IPS-NIHi7 (cell line): Measurements from ENCODE around the gene KANSL2.
"Not testable (repeated sequence)": the region's sequence is repeated elsewhere in the genome, so short reads cannot be mapped to it uniquely, and the experiment has no call there.

Experiments used
- DNase-seq: peaks from one replicate; pipeline ENCODE4 v3.0.0; 2012; ENCODE audit warnings: mixed read lengths; ENCODE audit errors: extremely low spot score

KANSL2 gene

GRCh38 chr12:48683534-48683933 is 1.5 kb upstream of the KANSL2 start:
- no peak for DNase-seq

GRCh38 chr12:48682927-48683326 is 889 bp upstream of the KANSL2 start:
- DNase-seq, result no peak

DNA sequence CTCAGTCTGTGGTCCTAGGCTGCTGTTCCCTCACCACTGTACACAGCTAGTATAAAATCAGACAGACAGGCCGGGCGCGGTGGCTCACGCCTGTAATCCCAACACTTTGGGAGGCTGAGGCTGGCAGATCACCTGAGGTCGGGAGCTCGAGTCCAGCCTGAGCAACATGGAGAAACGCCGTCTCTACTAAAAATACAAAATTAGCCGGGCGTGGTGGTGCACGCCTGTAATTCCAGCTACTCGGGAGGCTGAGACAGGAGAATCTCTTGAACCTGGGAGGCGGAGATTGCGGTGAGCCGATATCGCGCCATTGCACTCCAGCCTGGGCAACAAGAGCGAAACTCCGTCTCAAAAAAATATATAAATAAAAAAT is 481 bp upstream of the KANSL2 start:
- not testable (repeated sequence) for DNase-seq

DNA sequence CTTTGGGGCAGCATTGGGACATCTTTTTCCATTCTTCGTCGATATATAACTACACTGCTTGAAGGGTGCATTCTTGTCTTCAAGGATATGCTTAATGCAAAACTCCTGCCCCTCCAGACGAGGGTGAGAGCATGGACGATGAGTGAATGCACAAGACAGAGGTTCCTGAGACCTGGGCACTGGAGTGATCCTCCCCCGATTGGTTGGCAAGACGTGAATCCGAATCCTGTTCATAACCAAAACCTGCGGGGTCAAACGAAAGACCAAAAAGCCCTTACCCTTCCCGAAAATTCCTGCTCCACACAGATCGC is 684 bp downstream of the KANSL2 start:
- DNase-seq, result peak; percentile 29

GRCh38 chr12:48680861-48681260 is 1.2 kb downstream of the KANSL2 start:
- no peak for DNase-seq

GRCh38 chr12:48678551-48679185 is 3.4 kb downstream of the KANSL2 start:
- DNase-seq, result no peak

DNA sequence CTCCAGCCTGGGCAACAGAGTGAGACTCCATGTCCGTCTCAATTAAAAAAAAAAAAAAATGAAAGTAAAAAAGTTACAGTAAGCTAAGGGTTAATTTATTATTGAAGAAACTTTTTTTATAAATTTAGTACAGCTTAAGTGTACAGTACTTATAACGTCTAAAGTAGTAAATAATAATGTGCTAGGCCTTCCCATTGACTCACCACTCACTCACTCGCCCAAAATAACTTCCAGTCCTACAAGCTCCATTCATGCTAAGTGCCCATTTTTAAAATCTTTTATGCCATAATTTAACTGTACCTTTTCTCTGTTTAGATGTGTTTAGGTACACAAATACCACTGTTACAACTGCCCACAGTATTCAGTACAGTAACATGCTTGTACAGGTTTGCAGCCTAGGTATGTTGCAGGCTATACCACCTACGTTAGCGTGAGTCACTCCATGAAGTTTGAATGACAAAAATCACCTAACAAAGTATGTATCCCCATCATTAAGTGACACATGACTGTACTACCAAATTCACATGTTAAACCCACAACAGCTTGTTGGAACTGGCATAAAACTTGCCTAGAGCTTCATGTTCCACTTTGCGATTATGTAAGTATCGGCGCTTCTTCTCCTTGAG is 10.7 kb downstream of the KANSL2 start:
- no peak for DNase-seq

DNA sequence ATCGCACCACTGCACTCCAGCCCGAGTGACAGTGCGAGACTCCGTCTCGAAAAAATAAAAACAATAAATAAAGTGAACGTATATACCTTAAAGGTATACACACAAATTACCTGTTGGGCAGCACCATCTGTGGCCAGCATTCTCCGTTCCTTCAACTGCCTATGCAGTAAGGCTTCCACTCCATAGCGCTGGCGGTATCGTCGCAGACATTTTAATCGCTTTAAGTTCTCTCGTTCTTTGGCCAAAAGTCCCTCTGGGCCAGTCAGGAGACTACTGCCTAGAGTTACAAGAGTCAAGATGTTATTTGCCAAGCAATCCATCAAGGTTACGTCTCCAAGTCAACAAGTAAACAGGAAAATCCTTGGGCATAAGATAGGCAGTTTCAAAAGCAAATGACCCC is 13.0 kb downstream of the KANSL2 start:
- DNase-seq, result no peak

- no peak for DNase-seq
Measured at GRCh38 chr12:48659863-48660262, 22.2 kb downstream of the KANSL2 start.

DNA sequence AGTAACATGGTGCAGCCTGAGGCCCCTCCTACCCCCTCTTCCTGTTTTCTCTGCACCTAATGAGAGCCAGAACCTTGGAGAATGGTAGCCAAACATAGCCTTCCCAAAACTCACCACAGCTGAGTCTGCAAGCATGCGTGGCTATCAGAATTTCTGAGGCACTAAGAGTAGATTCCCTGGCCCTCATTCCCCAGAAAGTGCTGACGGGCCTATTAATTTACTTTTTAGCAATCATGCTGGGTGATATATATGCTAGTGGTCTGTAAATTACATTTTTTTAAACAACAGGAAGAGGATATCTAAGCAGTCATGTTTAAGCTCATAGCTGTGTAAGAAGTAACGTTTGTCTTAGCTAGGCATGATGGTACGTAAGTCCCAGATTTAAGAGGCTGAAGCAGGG is 30.4 kb downstream of the KANSL2 start:
- DNase-seq, result no peak

GRCh38 chr12:48645354-48645753 is 36.7 kb downstream of the KANSL2 start:
- not testable (repeated sequence) for DNase-seq

DNA sequence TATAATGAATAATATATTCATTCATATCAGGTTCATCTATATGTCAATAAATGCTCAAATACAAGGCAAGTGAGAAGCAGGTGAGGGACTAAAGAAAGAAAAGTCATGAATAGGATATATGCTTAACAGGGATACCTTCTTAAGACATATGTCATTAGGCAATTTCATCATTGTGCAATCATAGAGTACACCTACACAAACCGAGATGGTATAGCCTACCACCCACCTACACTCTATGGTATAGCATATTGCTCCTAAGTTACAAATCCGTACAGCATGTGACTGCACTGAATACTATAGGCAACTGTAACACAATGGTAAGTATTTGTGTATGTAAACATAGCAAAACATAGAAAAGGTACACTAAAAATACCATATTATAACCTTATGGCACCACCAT is 39.0 kb downstream of the KANSL2 start:
- DNase-seq, result no peak

DNA sequence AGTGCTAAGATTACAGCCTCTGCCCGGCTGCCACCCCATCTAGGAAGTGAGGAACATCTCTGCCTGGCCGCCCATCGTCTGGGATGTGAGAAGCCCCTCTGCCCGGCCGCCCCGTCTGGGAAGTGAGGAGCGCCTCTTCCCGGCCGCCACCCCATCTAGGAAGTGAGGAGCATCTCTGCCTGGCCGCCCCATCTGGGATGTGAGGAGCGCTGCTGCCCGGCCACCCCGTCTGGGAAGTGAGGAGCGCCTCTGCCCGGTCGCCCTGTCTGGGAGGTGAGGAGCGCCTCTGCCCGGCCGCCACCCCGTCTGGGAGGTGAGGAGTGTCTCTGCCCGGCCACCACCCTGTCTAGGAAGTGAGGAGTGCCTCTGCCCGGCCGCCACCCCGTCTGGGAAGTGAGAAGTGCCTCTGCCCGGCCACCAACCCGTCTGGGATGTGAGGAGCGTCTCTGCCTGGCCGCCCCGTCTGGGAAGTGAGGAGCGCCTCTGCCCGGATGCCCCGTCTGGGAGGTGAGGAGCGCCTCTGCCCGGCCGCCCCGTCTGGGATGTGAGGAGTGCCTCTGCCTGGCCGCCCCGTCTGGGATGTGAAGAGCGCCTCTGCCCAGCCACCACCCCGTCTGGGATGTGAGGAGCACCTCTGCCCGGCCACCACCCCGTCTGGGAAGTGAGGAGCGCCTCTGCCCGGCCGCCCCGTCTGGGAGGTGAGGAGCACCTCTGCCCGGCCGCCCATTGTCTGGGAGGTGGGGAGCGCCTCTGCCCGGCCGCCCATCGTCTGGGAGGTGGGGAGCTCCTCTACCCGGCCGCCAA is 40.1 kb downstream of the KANSL2 start:
- not testable (repeated sequence) for DNase-seq

DNA sequence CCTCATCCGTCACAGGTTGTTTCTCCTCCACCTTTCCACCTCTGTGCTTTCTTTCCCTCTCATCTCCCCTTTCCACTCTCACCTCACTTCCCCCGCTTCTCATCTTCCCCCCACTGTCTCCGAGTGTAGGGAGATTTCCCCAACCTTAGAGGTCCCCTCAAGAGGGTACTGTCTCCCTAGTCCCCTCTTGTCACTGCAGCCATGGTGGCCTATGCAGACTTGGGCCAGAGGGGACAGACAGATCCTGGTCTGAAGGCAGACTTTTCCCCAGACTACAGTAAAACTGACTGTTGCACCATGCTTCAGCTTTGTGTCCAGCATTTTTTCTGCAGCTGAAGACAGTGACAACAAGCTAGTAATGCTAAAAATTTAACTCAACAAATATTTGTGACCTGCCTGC is 41.2 kb downstream of the KANSL2 start:
- DNase-seq, result no peak

- no peak for DNase-seq
Measured at GRCh38 chr12:48640428-48640827, 41.6 kb downstream of the KANSL2 start.

DNA sequence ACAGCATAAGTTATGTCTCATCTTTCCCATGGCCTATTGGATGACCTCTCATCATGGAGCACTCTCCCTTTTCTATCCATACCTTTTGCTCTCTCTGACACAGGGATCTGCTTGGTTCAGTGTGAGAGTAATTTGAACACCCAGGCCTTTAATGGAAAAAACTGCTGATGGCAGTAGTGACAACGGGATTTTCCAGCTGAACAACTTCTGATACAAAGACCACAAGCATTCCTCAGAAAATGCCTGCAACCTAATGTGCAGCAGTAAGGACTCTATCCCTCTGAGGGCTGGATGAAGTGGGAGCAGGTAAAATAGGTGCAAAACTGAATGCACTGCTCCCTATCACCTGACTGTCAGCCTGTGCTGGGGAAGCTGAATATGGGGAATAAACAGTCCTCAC is 51.0 kb downstream of the KANSL2 start:
- no peak for DNase-seq

GRCh38 chr12:48630346-48630745 is 51.7 kb downstream of the KANSL2 start:
- no peak for DNase-seq

DNA sequence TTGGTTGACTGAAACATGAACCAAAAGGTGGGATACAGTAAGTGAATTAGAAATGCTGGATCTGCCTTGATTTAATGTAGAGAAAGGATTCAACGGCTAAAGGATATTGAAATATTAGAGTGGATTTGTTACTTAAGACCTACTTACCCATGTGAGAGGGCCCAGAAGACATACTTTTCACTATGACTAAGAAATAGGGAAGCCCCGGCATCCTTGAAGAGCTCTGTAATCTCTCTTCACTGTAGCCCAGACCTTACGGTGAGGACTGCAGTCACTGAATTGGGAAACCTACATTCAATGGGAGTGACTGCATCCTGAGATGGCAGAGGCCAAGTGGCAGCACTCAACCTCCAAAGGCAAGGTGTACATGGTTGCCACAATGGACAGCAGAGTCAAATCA is 52.5 kb downstream of the KANSL2 start:
- no peak for DNase-seq

DNA sequence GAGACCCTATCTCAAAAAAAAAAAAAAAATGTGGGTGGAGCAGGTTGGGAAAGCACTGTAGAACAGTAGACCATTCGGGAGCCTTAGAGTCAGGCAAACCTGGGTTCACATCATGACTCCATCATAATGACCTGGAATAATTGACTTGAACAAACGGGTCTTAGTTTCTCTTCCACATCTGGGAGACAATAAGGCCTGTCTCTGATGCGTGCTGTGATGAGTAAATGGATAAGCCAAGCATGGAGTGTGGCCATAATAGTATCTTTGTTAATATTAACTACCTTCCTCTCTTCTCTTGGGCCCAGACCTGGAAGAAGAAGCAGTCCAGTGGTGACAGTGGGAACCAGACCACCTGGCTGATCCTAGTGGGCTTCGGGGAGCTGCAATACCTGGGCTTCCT is 54.5 kb downstream of the KANSL2 start:
- no peak for DNase-seq

- not testable (repeated sequence) for DNase-seq
Measured at GRCh38 chr12:48622997-48623396, 59.0 kb downstream of the KANSL2 start.

- DNase-seq, result peak; percentile 92
Measured at GRCh38 chr12:48618541-48618940, 63.5 kb downstream of the KANSL2 start.

- DNase-seq, result no peak
Measured at GRCh38 chr12:48615681-48616080, 66.4 kb downstream of the KANSL2 start.

- DNase-seq, result no peak
Measured at GRCh38 chr12:48613321-48613720, 68.7 kb downstream of the KANSL2 start.
